ENCODE data around the gene CCDC192. TPM values are rescaled to one million over a fixed set of nuclear protein-coding genes. Genes with fewer than 3 reads are reported as not detected.

CCDC192 gene
- total and polyA plus RNA-seq, 10 of the 15 experiments (the other 5 are each of a cell fraction or from before 2014, with no cell fraction given) = 0.20 to 0.79 (median 0.32) TPM; not detected in 4

DNA sequence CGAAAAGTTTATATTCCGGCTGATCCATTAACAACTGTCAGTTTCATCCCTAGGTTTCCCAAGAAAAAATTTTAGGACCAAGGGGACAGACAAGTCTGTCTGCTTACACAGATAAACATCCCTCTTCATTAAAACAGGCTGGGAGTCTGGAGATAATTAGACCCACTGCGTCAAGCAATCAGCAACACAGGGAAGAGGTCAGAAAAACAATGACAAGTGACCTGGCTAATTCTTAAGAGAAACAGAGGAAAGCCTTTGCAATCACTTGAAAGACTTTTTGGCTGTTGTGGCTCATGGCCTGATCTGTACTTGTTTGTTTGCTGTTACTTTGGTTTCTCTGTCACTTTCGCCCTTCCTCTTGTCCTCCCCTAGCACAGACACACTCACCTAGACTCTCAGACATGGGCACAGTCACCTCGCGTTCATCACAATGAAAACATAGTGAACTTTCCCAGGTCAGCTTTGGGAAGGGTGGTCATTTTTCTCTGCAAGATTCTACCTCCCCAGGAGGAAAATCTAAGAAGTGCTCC is 2.9 kb upstream of the CCDC192 start:
- in situ Hi-C loops (cut with MboI) = no loop called here
- Histone ChIP-seq H4K20me1 (ENCODE audit: control insufficient read depth, insufficient read depth) (no peaks in the 10 kb centered on the region), H3K79me2 (ENCODE audit: control insufficient read depth, insufficient read depth, low read length) (no peaks in the 10 kb centered on the region), H3K9ac (ENCODE audit: control insufficient read depth, insufficient read depth, low read length) (no peak overlapping the region), H3K4me3 (no peak overlapping the region), H2AFZ (ENCODE audit: control insufficient read depth, low read depth, low read length) (no peak overlapping the region), H3K36me3 (ENCODE audit: control insufficient read depth in 2 of 2, insufficient read depth in 2 of 2, low read length in 1 of 2) (no peaks in the 10 kb centered on the region), H3K27ac (ENCODE audit: control insufficient read depth, insufficient read depth) (no peak overlapping the region), H3K4me2 (ENCODE audit: control insufficient read depth, insufficient read depth) (no peak overlapping the region), H3K9me3 (replicated peaks; ENCODE audit: control insufficient read depth, insufficient read depth, low read length) (no peaks in the 10 kb centered on the region), H3K4me1 (ENCODE audit: control insufficient read depth, insufficient read depth, low read length) (no peaks in the 10 kb centered on the region), H3K27me3 (replicated peaks in 1 of 2; ENCODE audit: control insufficient read depth in 2 of 2, insufficient read depth in 2 of 2, low read length in 1 of 2) (no peaks in the 10 kb centered on the region)
- FAIRE-seq (no peak), ATAC-seq (no peak), DNase-seq (ENCODE audit: low read depth, low spot score) (no peak)
- 42% methylated on average over 6 of the region's 6 CpGs for WGBS (ENCODE audit: insufficient coverage, insufficient replicate concordance, low lambda C conversion rate, missing lambda C conversion rate)
- BruUV-seq (replicated peaks) = no TSS peak
- intact Hi-C loops (cut with micrococcal nuclease; ENCODE audit: unreplicated experiment) = no loop called here
- RAD21 ChIA-PET (ENCODE audit: unreplicated experiment) = no interaction called here
- CTCF ChIA-PET = interaction anchor here (1.2 kb wide), 1 partner anchor 130 kb away, joined by 4 read pairs; no protein-coding TSS in a partner anchor
- SMC1A ChIA-PET (ENCODE audit: uncharacterized antibody, unreplicated experiment) = interaction anchor here (1.0 kb wide), 1 partner anchor 132 kb away, joined by 3 read pairs; no protein-coding TSS in a partner anchor
- POLR2A ChIA-PET = interaction anchor here (0.7 kb wide), 1 partner anchor 9 kb away, joined by 3 read pairs; no protein-coding TSS in a partner anchor
- no peak for TF ChIP-seq ETV6 (conservative IDR thresholded peaks at IDR 0.05 in 1 of 2, IDR thresholded peaks at IDR 0.05 in 1 of 2; ENCODE audit: borderline replicate concordance in 1 of 2, low read depth in 1 of 2)
- TF ChIP-seq RB1 (IDR thresholded peaks at IDR 0.05; ENCODE audit: borderline replicate concordance) = no peak
- no peak for TF ChIP-seq SRF (IDR thresholded peaks at IDR 0.05; ENCODE audit: low read depth in 2 of 2, low read length in 2 of 2)
- TF ChIP-seq STAT3 (IDR thresholded peaks at IDR 0.05; ENCODE audit: low read depth, low read length) = no peak
- TF ChIP-seq RFX5 (IDR thresholded peaks at IDR 0.05; ENCODE audit: low read depth, low read length) = no peak
- no peak for TF ChIP-seq ASH2L (IDR thresholded peaks at IDR 0.05; ENCODE audit: borderline replicate concordance, low read depth)
- no peak for TF ChIP-seq KDM1A (IDR thresholded peaks at IDR 0.05; ENCODE audit: borderline replicate concordance)
- TF ChIP-seq SIN3A (IDR thresholded peaks at IDR 0.05; ENCODE audit: low read depth, low read length) = no peak
- no peak for TF ChIP-seq IKZF2 (IDR thresholded peaks at IDR 0.05)
- TF ChIP-seq, protein P1, sequence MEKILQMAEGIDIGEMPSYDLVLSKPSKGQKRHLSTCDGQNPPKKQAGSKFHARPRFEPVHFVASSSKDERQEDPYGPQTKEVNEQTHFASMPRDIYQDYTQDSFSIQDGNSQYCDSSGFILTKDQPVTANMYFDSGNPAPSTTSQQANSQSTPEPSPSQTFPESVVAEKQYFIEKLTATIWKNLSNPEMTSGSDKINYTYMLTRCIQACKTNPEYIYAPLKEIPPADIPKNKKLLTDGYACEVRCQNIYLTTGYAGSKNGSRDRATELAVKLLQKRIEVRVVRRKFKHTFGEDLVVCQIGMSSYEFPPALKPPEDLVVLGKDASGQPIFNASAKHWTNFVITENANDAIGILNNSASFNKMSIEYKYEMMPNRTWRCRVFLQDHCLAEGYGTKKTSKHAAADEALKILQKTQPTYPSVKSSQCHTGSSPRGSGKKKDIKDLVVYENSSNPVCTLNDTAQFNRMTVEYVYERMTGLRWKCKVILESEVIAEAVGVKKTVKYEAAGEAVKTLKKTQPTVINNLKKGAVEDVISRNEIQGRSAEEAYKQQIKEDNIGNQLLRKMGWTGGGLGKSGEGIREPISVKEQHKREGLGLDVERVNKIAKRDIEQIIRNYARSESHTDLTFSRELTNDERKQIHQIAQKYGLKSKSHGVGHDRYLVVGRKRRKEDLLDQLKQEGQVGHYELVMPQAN (conservative IDR thresholded peaks at IDR 0.05) = no peak
- TF ChIP-seq, protein P2, sequence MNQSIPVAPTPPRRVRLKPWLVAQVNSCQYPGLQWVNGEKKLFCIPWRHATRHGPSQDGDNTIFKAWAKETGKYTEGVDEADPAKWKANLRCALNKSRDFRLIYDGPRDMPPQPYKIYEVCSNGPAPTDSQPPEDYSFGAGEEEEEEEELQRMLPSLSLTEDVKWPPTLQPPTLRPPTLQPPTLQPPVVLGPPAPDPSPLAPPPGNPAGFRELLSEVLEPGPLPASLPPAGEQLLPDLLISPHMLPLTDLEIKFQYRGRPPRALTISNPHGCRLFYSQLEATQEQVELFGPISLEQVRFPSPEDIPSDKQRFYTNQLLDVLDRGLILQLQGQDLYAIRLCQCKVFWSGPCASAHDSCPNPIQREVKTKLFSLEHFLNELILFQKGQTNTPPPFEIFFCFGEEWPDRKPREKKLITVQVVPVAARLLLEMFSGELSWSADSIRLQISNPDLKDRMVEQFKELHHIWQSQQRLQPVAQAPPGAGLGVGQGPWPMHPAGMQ (IDR thresholded peaks at IDR 0.05; ENCODE audit: borderline replicate concordance) = no peak
- TF ChIP-seq, protein P3, sequence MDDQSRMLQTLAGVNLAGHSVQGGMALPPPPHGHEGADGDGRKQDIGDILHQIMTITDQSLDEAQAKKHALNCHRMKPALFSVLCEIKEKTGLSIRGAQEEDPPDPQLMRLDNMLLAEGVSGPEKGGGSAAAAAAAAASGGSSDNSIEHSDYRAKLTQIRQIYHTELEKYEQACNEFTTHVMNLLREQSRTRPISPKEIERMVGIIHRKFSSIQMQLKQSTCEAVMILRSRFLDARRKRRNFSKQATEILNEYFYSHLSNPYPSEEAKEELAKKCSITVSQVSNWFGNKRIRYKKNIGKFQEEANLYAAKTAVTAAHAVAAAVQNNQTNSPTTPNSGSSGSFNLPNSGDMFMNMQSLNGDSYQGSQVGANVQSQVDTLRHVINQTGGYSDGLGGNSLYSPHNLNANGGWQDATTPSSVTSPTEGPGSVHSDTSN (IDR thresholded peaks at IDR 0.05; ENCODE audit: insufficient replicate concordance, low read depth, low read length) = no peak
- TF ChIP-seq, protein P4, sequence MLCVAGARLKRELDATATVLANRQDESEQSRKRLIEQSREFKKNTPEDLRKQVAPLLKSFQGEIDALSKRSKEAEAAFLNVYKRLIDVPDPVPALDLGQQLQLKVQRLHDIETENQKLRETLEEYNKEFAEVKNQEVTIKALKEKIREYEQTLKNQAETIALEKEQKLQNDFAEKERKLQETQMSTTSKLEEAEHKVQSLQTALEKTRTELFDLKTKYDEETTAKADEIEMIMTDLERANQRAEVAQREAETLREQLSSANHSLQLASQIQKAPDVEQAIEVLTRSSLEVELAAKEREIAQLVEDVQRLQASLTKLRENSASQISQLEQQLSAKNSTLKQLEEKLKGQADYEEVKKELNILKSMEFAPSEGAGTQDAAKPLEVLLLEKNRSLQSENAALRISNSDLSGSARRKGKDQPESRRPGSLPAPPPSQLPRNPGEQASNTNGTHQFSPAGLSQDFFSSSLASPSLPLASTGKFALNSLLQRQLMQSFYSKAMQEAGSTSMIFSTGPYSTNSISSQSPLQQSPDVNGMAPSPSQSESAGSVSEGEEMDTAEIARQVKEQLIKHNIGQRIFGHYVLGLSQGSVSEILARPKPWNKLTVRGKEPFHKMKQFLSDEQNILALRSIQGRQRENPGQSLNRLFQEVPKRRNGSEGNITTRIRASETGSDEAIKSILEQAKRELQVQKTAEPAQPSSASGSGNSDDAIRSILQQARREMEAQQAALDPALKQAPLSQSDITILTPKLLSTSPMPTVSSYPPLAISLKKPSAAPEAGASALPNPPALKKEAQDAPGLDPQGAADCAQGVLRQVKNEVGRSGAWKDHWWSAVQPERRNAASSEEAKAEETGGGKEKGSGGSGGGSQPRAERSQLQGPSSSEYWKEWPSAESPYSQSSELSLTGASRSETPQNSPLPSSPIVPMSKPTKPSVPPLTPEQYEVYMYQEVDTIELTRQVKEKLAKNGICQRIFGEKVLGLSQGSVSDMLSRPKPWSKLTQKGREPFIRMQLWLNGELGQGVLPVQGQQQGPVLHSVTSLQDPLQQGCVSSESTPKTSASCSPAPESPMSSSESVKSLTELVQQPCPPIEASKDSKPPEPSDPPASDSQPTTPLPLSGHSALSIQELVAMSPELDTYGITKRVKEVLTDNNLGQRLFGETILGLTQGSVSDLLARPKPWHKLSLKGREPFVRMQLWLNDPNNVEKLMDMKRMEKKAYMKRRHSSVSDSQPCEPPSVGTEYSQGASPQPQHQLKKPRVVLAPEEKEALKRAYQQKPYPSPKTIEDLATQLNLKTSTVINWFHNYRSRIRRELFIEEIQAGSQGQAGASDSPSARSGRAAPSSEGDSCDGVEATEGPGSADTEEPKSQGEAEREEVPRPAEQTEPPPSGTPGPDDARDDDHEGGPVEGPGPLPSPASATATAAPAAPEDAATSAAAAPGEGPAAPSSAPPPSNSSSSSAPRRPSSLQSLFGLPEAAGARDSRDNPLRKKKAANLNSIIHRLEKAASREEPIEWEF (IDR thresholded peaks at IDR 0.05; ENCODE audit: insufficient replicate concordance, low read depth, low read length) = no peak

All from GM12878 (cell line).